Ovary (tissue), 3 donors: ENCODE results near the gene MIER2.

Source experiments
- POLR2A ChIP-seq: fragments of 450-650 bp; IDR thresholded peaks from one replicate; pipeline ENCODE4 v1.6.1; 2017; ENCODE audit warnings: antibody characterized with exemption, mild to moderate bottlenecking, moderate library complexity
- TF ChIP-seq, protein P1 (sequence below), 3 donors: fragments of 450-650 bp in 2 of 3; fragments of 200-600 bp in 1 of 3; IDR thresholded peaks; one replicate each; pipeline versions ENCODE4 v1.5.1 to v1.8.0; 2016 to 2022; ENCODE audit warnings: antibody characterized with exemption in 3 of 3, mild to moderate bottlenecking in 1 of 3
- donor health status: DM: no; HTN: no; CAD: no.

DNA sequence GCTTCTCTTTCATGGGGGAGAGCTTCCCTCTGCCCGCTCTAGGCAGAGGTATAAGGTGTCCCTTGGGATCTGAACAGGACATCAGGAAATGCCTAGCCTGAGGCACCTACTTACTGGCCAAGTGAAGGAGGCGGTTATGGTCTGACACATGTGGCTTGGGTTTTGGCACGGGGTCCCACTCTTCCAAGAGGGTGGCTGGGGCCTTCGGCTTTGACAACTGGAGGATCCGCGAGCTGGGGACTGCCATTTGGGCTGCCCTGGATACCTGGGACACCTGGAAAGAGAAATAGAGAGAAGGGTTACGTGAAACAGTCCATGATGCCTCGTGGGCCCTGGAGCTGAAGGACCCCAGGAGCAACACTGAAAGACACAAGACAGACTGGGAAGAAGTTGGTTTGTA, 22.4 kb upstream of the MIER2 start:
- TF ChIP-seq, protein P1, sequence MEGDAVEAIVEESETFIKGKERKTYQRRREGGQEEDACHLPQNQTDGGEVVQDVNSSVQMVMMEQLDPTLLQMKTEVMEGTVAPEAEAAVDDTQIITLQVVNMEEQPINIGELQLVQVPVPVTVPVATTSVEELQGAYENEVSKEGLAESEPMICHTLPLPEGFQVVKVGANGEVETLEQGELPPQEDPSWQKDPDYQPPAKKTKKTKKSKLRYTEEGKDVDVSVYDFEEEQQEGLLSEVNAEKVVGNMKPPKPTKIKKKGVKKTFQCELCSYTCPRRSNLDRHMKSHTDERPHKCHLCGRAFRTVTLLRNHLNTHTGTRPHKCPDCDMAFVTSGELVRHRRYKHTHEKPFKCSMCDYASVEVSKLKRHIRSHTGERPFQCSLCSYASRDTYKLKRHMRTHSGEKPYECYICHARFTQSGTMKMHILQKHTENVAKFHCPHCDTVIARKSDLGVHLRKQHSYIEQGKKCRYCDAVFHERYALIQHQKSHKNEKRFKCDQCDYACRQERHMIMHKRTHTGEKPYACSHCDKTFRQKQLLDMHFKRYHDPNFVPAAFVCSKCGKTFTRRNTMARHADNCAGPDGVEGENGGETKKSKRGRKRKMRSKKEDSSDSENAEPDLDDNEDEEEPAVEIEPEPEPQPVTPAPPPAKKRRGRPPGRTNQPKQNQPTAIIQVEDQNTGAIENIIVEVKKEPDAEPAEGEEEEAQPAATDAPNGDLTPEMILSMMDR (IDR thresholded peaks at IDR 0.05), result no peak
- no peak for TF ChIP-seq POLR2A
